ENCODE measurements around the gene TACC3. TPM values are rescaled to one million over a fixed set of nuclear protein-coding genes. Genes with fewer than 3 reads are reported as not detected.

Gene TACC3
- total RNA-seq, 1 donor from 2014 or later: 159 TPM

GRCh38 chr4:1760521-1761071, 39.3 kb downstream of the TACC3 start:
- H3K4me3 Mint-ChIP-seq: no peak overlapping the region
- DNase-seq (ENCODE audit: low read depth, low spot score): no peak
- H3K27me3 Mint-ChIP-seq (ENCODE audit: low read depth): peaks cover 3% of the 10 kb centered on the region
- H3K4me1 Mint-ChIP-seq: peaks cover 5% of the 10 kb centered on the region
- no peaks in the 10 kb centered on the region for H3K36me3 Mint-ChIP-seq (ENCODE audit: low read depth)
- TF ChIP-seq, protein P1, sequence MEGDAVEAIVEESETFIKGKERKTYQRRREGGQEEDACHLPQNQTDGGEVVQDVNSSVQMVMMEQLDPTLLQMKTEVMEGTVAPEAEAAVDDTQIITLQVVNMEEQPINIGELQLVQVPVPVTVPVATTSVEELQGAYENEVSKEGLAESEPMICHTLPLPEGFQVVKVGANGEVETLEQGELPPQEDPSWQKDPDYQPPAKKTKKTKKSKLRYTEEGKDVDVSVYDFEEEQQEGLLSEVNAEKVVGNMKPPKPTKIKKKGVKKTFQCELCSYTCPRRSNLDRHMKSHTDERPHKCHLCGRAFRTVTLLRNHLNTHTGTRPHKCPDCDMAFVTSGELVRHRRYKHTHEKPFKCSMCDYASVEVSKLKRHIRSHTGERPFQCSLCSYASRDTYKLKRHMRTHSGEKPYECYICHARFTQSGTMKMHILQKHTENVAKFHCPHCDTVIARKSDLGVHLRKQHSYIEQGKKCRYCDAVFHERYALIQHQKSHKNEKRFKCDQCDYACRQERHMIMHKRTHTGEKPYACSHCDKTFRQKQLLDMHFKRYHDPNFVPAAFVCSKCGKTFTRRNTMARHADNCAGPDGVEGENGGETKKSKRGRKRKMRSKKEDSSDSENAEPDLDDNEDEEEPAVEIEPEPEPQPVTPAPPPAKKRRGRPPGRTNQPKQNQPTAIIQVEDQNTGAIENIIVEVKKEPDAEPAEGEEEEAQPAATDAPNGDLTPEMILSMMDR (conservative IDR thresholded peaks at IDR 0.05): no peak
- no peak overlapping the region for H3K27ac Mint-ChIP-seq (ENCODE audit: unreplicated experiment)
- H3K9me3 Mint-ChIP-seq: no peaks in the 10 kb centered on the region

DNA sequence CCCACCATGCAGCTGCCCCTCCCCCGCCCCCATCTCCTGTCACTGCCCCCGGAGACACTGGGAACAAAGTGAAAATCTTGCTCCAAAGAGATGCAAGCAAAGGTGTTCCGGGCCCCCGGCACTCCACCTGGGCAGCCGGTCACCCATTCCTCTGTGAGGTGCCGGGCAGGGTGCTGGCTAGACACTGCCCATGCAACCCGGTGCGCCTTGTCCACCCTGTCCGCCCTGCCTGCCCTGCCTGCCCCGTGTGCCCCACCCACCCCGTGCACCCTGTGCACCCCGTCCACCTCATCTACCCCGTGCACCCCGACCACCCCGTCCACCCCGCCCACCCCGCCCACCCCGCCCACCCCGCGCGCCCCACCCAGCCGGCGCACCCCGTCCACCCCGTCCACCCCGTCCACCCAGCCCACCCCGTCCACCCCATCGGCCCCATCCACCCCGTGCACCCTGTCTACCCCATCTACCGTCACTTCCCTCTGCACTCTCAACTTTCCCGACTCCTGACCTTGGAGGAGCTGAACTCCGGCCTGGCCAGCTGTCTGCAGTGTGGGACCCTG, 39.9 kb downstream of the TACC3 start:
- H3K4me1 Mint-ChIP-seq: peaks cover 5% of the 10 kb centered on the region
- TF ChIP-seq, protein P1 (conservative IDR thresholded peaks at IDR 0.05): no peak
- no peak for DNase-seq (ENCODE audit: low read depth, low spot score)
- H3K27me3 Mint-ChIP-seq (ENCODE audit: low read depth): peaks cover 3% of the 10 kb centered on the region
- H3K4me3 Mint-ChIP-seq: no peak overlapping the region
- no peaks in the 10 kb centered on the region for H3K9me3 Mint-ChIP-seq
- H3K27ac Mint-ChIP-seq (ENCODE audit: unreplicated experiment): no peak overlapping the region
- H3K36me3 Mint-ChIP-seq (ENCODE audit: low read depth): no peaks in the 10 kb centered on the region

GRCh38 chr4:1762264-1763010, 41.1 kb downstream of the TACC3 start:
- TF ChIP-seq, protein P1 (conservative IDR thresholded peaks at IDR 0.05): no peak
- no peak for DNase-seq (ENCODE audit: low read depth, low spot score)
- Mint-ChIP-seq H3K4me3 (no peak overlapping the region), H3K27me3 (ENCODE audit: low read depth) (peaks cover 3% of the 10 kb centered on the region), H3K4me1 (peaks cover 5% of the 10 kb centered on the region), H3K27ac (ENCODE audit: unreplicated experiment) (no peak overlapping the region), H3K36me3 (ENCODE audit: low read depth) (no peaks in the 10 kb centered on the region), H3K9me3 (no peaks in the 10 kb centered on the region)

DNA sequence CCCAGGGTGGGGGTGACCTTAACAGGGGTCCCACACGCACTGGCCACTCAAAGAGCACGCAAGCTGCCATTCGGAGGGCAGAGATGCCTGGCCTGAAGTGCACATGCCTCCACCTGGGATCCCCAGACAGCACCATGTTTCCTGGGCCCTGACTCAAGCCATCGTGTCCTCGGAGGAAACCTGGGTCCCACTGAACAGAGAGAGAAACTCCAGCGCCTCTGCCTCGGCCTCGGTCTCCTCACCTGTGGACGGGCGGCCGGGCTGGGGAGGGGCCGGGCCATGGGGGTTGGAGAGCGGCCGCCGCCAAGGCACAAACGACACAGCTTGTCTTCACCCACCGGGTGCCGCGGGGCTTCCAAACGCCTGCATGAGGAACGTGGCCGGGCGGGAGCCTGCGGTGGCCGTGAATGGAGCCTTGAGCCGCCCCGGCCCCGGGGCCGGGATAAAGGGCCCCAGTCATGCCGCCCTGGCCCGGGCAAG, 41.8 kb downstream of the TACC3 start:
- Mint-ChIP-seq H3K4me3 (no peak overlapping the region), H3K27me3 (ENCODE audit: low read depth) (peaks cover 6% of the 10 kb centered on the region), H3K27ac (ENCODE audit: unreplicated experiment) (no peak overlapping the region), H3K9me3 (no peaks in the 10 kb centered on the region), H3K4me1 (peaks cover 8% of the 10 kb centered on the region), H3K36me3 (ENCODE audit: low read depth) (no peaks in the 10 kb centered on the region)
- no peak for DNase-seq (ENCODE audit: low read depth, low spot score)
- TF ChIP-seq, protein P1 (conservative IDR thresholded peaks at IDR 0.05): no peak

- Mint-ChIP-seq H3K36me3 (ENCODE audit: low read depth) (no peaks in the 10 kb centered on the region), H3K27me3 (ENCODE audit: low read depth) (peaks cover 8% of the 10 kb centered on the region), H3K27ac (ENCODE audit: unreplicated experiment) (no peak overlapping the region)
These were observed 42.3 kb downstream of the TACC3 start for GRCh38 chr4:1763550-1764080.

More at GRCh38 chr4:1763550-1764080, 42.3 kb downstream of the TACC3 start:
- H3K4me3 Mint-ChIP-seq: no peak overlapping the region
- H3K4me1 Mint-ChIP-seq: peaks cover 12% of the 10 kb centered on the region
- DNase-seq (ENCODE audit: low read depth, low spot score): no peak
- no peaks in the 10 kb centered on the region for H3K9me3 Mint-ChIP-seq
- TF ChIP-seq, protein P1 (conservative IDR thresholded peaks at IDR 0.05): no peak

All from neural crest cell (in vitro differentiated cells).